ENCODE data around the gene SYNDIG1.

The SYNDIG1 gene

DNA sequence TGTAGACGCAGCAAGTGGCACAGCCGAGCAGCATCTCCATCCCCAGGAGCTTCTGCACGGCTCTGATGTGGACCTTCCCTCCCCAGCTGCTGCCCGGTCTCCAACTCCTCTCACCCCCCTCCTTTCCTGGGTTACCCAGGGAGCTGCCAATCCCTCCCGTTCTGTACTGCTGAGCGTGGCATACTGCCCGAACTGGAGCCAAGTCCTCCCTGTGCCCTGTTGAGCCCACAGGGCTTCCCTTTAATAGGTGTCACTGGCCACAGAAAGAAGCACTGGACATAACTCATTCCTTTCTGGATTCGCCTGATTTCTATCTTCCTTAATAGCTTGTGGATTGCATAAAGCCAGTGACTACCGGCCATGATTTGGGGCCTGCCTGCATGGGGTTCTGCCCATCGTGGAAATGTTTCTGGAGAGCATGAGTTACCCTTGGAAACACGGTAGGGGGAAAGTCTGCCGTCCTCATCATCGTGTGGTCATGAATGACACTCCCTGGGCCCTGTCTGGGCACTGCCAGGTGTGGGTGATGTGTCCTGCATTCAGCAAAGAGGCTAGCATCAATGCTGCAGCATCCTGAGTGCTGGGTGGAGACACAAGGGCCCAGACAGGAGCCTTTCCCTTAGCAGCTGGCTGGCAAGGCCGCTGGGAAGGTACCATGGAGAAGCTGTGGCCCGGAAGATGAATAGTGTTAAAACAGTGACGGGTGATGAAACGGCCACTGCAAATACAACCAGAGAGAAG, 189.7 kb downstream of the SYNDIG1 start:
- TF ChIP-seq CTCF (IDR thresholded peaks at IDR 0.05) = no peak
- Histone ChIP-seq H3K4me1 (ENCODE audit: control insufficient read depth in 1 of 2, insufficient read depth in 1 of 2, low read depth in 1 of 2, low read length in 1 of 2) (no peaks in the 10 kb centered on the region), H3K4me3 (ENCODE audit: low read depth in 1 of 2, low read length in 1 of 2) (no peak overlapping the region), H3K36me3 (no peaks in the 10 kb centered on the region), H3K9me3 (no peaks in the 10 kb centered on the region), H3K27ac (no peak overlapping the region), H3K27me3 (no peaks in the 10 kb centered on the region)

DNA sequence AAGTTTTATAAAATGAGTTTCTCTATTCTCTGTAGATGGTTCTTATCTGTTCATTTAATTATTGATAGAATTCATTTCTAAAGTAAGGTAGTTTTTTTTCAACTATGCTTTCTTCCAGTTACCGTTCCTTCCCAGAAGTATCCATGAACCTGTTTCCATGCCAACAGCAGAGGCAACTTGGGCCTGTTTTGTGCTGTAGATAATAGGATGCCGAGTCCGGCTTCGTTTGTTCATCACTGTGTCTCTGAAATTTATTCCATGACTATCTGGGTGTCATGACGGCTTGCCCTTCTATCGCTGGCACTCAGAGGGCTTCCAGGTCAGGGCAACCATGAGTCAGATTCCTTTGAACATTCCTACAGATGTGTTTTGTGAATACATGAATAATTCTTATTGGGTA, 190.4 kb downstream of the SYNDIG1 start:
- Histone ChIP-seq H3K4me1 (ENCODE audit: control insufficient read depth in 1 of 2, insufficient read depth in 1 of 2, low read depth in 1 of 2, low read length in 1 of 2) (no peaks in the 10 kb centered on the region), H3K27ac (no peak overlapping the region), H3K9me3 (no peaks in the 10 kb centered on the region), H3K27me3 (no peaks in the 10 kb centered on the region), H3K4me3 (ENCODE audit: low read depth in 1 of 2, low read length in 1 of 2) (no peak overlapping the region), H3K36me3 (no peaks in the 10 kb centered on the region)
- TF ChIP-seq CTCF (IDR thresholded peaks at IDR 0.05) = no peak

- Histone ChIP-seq H3K9me3 (no peaks in the 10 kb centered on the region), H3K36me3 (no peaks in the 10 kb centered on the region), H3K27ac (no peak overlapping the region), H3K27me3 (no peaks in the 10 kb centered on the region), H3K4me3 (ENCODE audit: low read depth in 1 of 2, low read length in 1 of 2) (no peak overlapping the region), H3K4me1 (ENCODE audit: control insufficient read depth in 1 of 2, insufficient read depth in 1 of 2, low read depth in 1 of 2, low read length in 1 of 2) (no peaks in the 10 kb centered on the region)
- no peak for TF ChIP-seq CTCF (IDR thresholded peaks at IDR 0.05)
Observed at GRCh38 chr20:24660651-24661050, 191.2 kb downstream of the SYNDIG1 start.

DNA sequence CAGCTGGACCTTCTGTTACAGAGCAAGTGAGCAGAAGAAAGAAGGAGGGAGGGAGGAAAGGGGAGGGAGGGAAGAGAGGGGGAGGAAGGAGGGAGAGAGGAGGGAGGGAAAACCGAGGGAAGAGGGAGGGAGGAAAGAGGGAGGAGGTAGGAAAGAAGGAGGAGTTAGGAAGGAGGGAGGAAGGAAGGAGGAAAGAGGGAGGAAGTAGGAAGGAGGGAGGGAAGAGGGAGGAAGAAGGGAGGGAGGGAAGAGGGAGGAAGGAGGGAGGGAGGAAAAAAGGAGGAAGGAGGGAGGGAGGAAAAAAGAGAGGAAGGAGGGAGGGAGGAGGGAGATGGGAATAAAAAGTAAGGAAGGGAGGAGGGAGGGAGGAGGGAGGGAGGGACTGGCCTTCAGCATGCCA, 191.8 kb downstream of the SYNDIG1 start:
- Histone ChIP-seq H3K27ac (no peak overlapping the region), H3K9me3 (no peaks in the 10 kb centered on the region), H3K27me3 (no peaks in the 10 kb centered on the region), H3K4me3 (ENCODE audit: low read depth in 1 of 2, low read length in 1 of 2) (no peak overlapping the region), H3K4me1 (ENCODE audit: control insufficient read depth in 1 of 2, insufficient read depth in 1 of 2, low read depth in 1 of 2, low read length in 1 of 2) (no peaks in the 10 kb centered on the region), H3K36me3 (no peaks in the 10 kb centered on the region)
- TF ChIP-seq CTCF (IDR thresholded peaks at IDR 0.05) = no peak

- Histone ChIP-seq H3K36me3 (no peaks in the 10 kb centered on the region), H3K9me3 (no peaks in the 10 kb centered on the region), H3K4me1 (ENCODE audit: control insufficient read depth in 1 of 2, insufficient read depth in 1 of 2, low read depth in 1 of 2, low read length in 1 of 2) (no peaks in the 10 kb centered on the region), H3K4me3 (ENCODE audit: low read depth in 1 of 2, low read length in 1 of 2) (no peak overlapping the region), H3K27me3 (no peaks in the 10 kb centered on the region), H3K27ac (no peak overlapping the region)
- TF ChIP-seq CTCF (IDR thresholded peaks at IDR 0.05) = no peak
Observed at GRCh38 chr20:24662322-24662721, 192.9 kb downstream of the SYNDIG1 start.

Measured in neutrophil (primary cell).